ENCODE data around the gene LRMDA. TPM values are rescaled to one million over a fixed set of nuclear protein-coding genes. Genes with fewer than 3 reads are reported as not detected.

LRMDA gene
- polyA plus RNA-seq, 1 donor (not counting 4 experiments of a cell fraction or from before 2014, with no cell fraction given): not detected

- DNase-seq (ENCODE audit: low read depth, low spot score): no peak
- Histone ChIP-seq H3K9me1 (ENCODE audit: control insufficient read depth, extremely low read depth, insufficient read depth, low read length) (no peaks in the 10 kb centered on the region), H3K36me3 (ENCODE audit: control insufficient read depth in 2 of 2, extremely low read depth in 1 of 2, insufficient read depth in 2 of 2, low read length in 2 of 2) (peaks cover 0 to 2% of the 10 kb centered on the region in 2 experiments), H3K79me2 (ENCODE audit: control insufficient read depth, insufficient read depth, low read length) (no peaks in the 10 kb centered on the region), H3K27me3 (ENCODE audit: control insufficient read depth, extremely low read depth, insufficient read depth, low read length) (no peaks in the 10 kb centered on the region), H3K27ac (ENCODE audit: control insufficient read depth, insufficient read depth, low read length) (peak overlapping the region; percentile 61), H4K20me1 (ENCODE audit: control insufficient read depth, extremely low read depth, insufficient read depth, low read length) (no peaks in the 10 kb centered on the region), H2AFZ (ENCODE audit: control insufficient read depth, low read length) (peak overlapping the region; percentile 26), H3K9me3 (ENCODE audit: control insufficient read depth, low read depth, low read length) (no peaks in the 10 kb centered on the region), H3K9ac (ENCODE audit: control insufficient read depth, extremely low read depth, insufficient read depth, low read length) (peak overlapping the region; percentile 78), H3K4me3 (ENCODE audit: control insufficient read depth in 2 of 3, extremely low read depth in 1 of 3, insufficient read depth in 2 of 3, low read depth in 1 of 3, low read length in 3 of 3) (peak overlapping the region; percentile 64 to 87 (median 74)), H3K4me1 (ENCODE audit: control insufficient read depth, extremely low read depth, insufficient read depth, low read length) (peaks cover 37% of the 10 kb centered on the region), H3K4me2 (ENCODE audit: control insufficient read depth, extremely low read depth, insufficient read depth, low read depth, low read length) (peak overlapping the region; percentile 85)
- dilution Hi-C loops (cut with MboI; ENCODE audit: extremely low pct_ligation_motif_present, low sequenced_read_pairs): no loop called here
- no peak for FAIRE-seq
- no peak for TF ChIP-seq EZH2 (IDR thresholded peaks at IDR 0.05; ENCODE audit: low read length)
- TF ChIP-seq, protein P1, sequence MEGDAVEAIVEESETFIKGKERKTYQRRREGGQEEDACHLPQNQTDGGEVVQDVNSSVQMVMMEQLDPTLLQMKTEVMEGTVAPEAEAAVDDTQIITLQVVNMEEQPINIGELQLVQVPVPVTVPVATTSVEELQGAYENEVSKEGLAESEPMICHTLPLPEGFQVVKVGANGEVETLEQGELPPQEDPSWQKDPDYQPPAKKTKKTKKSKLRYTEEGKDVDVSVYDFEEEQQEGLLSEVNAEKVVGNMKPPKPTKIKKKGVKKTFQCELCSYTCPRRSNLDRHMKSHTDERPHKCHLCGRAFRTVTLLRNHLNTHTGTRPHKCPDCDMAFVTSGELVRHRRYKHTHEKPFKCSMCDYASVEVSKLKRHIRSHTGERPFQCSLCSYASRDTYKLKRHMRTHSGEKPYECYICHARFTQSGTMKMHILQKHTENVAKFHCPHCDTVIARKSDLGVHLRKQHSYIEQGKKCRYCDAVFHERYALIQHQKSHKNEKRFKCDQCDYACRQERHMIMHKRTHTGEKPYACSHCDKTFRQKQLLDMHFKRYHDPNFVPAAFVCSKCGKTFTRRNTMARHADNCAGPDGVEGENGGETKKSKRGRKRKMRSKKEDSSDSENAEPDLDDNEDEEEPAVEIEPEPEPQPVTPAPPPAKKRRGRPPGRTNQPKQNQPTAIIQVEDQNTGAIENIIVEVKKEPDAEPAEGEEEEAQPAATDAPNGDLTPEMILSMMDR (optimal IDR thresholded peaks at IDR 0.05 in 1 of 3, IDR thresholded peaks at IDR 0.05 in 1 of 3, conservative IDR thresholded peaks at IDR 0.05 in 1 of 3; ENCODE audit: extremely low read depth in 1 of 3, insufficient read depth in 2 of 3, low read length in 3 of 3): peak in 1 of 3 experiments; percentile 26
These were observed 23.5 kb upstream of the LRMDA start for GRCh38 chr10:75407713-75408508.

- no peak for FAIRE-seq
- no peak for TF ChIP-seq EZH2 (IDR thresholded peaks at IDR 0.05; ENCODE audit: low read length)
- TF ChIP-seq, protein P1 (optimal IDR thresholded peaks at IDR 0.05 in 1 of 3, IDR thresholded peaks at IDR 0.05 in 1 of 3, conservative IDR thresholded peaks at IDR 0.05 in 1 of 3; ENCODE audit: extremely low read depth in 1 of 3, insufficient read depth in 2 of 3, low read length in 3 of 3): no peak
- Histone ChIP-seq H3K79me2 (ENCODE audit: control insufficient read depth, insufficient read depth, low read length) (no peaks in the 10 kb centered on the region), H3K4me1 (ENCODE audit: control insufficient read depth, extremely low read depth, insufficient read depth, low read length) (peaks cover 32% of the 10 kb centered on the region), H3K4me2 (ENCODE audit: control insufficient read depth, extremely low read depth, insufficient read depth, low read depth, low read length) (peak overlapping the region; percentile 85), H3K9me3 (ENCODE audit: control insufficient read depth, low read depth, low read length) (no peaks in the 10 kb centered on the region), H3K36me3 (ENCODE audit: control insufficient read depth in 2 of 2, extremely low read depth in 1 of 2, insufficient read depth in 2 of 2, low read length in 2 of 2) (peaks cover 0 to 2% of the 10 kb centered on the region in 2 experiments), H3K4me3 (ENCODE audit: control insufficient read depth in 2 of 3, extremely low read depth in 1 of 3, insufficient read depth in 2 of 3, low read depth in 1 of 3, low read length in 3 of 3) (peak overlapping the region; percentile 64 to 87 (median 74)), H4K20me1 (ENCODE audit: control insufficient read depth, extremely low read depth, insufficient read depth, low read length) (no peaks in the 10 kb centered on the region), H2AFZ (ENCODE audit: control insufficient read depth, low read length) (peak overlapping the region; percentile 26), H3K9me1 (ENCODE audit: control insufficient read depth, extremely low read depth, insufficient read depth, low read length) (no peaks in the 10 kb centered on the region), H3K9ac (ENCODE audit: control insufficient read depth, extremely low read depth, insufficient read depth, low read length) (peak overlapping the region; percentile 78), H3K27ac (ENCODE audit: control insufficient read depth, insufficient read depth, low read length) (peak overlapping the region; percentile 61), H3K27me3 (ENCODE audit: control insufficient read depth, extremely low read depth, insufficient read depth, low read length) (no peaks in the 10 kb centered on the region)
- dilution Hi-C loops (cut with MboI; ENCODE audit: extremely low pct_ligation_motif_present, low sequenced_read_pairs): no loop called here
- no peak for DNase-seq (ENCODE audit: low read depth, low spot score)
These were observed 22.9 kb upstream of the LRMDA start for GRCh38 chr10:75408509-75408875.

All from keratinocyte (primary cell).